ENCODE data around the gene PPP1R15A. TPM values are rescaled to one million over a fixed set of nuclear protein-coding genes. Genes with fewer than 3 reads are reported as not detected.
"Not testable (repeated sequence)": the region's sequence is repeated elsewhere in the genome, so short reads cannot be mapped to it uniquely, and the experiment has no call there.

Gene PPP1R15A
- total RNA-seq, 4 donors from 2014 or later: 53.9 to 70.0 (median 60.9) TPM

DNA sequence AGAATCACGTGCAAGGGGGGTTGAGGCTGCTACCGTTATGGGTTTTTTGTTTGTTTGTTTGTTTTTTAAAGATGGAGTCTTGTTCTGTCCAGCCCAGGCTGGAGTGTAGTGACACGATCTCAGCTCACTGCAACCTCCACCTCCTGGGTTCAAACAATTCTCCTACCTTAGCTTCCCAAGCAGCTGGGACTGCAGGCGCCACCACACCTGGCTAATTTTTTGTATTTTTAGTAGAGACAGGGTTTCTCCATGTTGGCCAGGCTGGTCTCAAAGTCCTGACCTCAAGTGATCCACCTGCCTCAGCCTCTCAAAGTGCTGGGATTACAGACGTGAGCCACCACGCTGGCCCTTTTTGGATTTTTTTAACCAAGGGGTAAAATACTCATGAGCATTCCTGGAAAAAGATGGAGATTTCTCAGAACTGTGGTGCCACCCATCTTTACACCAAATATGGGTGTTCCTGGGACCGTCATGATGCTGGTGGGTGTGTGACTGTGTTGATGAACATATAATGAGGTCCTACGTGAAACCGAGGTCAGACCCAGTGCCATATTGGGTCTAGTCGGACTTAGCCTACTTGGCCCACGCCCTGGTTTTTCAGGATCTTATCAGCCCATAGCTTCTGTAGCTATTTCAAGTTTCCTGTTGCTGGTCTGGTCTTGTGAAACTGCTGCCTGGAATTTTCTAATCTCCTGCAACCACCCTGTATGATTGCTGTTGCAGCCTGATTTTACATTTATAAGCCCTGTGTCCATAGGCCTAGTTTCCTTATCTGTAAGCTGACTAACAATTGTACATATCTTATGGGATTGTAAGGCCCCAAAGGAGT lies 6.2 kb downstream of the PPP1R15A start:
- peaks cover 0 to 55% (median 20%) of the 10 kb centered on the region in 3 donors for H3K4me1 ChIP-seq
- TF ChIP-seq, protein P1, sequence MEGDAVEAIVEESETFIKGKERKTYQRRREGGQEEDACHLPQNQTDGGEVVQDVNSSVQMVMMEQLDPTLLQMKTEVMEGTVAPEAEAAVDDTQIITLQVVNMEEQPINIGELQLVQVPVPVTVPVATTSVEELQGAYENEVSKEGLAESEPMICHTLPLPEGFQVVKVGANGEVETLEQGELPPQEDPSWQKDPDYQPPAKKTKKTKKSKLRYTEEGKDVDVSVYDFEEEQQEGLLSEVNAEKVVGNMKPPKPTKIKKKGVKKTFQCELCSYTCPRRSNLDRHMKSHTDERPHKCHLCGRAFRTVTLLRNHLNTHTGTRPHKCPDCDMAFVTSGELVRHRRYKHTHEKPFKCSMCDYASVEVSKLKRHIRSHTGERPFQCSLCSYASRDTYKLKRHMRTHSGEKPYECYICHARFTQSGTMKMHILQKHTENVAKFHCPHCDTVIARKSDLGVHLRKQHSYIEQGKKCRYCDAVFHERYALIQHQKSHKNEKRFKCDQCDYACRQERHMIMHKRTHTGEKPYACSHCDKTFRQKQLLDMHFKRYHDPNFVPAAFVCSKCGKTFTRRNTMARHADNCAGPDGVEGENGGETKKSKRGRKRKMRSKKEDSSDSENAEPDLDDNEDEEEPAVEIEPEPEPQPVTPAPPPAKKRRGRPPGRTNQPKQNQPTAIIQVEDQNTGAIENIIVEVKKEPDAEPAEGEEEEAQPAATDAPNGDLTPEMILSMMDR (IDR thresholded peaks at IDR 0.05): no peak
- TF ChIP-seq POLR2AphosphoS5 (IDR thresholded peaks at IDR 0.05): peak; percentile 60
- peak; percentile 17 for ATAC-seq
- 58 to 61% methylated on average over 10 to 11 of the region's 11 CpGs for WGBS, 2 donors (ENCODE audit: low coverage in 1 of 2)
- no peaks in the 10 kb centered on the region for H3K27me3 ChIP-seq
- peaks cover 0 to 62% of the 10 kb centered on the region in 2 donors for H3K36me3 ChIP-seq
- H3K27ac ChIP-seq: peak overlapping the region in 3 of 4 donors; percentile 64 to 95 (median 64)
- H3K4me3 ChIP-seq: no peak overlapping the region
- no peaks in the 10 kb centered on the region for H3K9me3 ChIP-seq

DNA sequence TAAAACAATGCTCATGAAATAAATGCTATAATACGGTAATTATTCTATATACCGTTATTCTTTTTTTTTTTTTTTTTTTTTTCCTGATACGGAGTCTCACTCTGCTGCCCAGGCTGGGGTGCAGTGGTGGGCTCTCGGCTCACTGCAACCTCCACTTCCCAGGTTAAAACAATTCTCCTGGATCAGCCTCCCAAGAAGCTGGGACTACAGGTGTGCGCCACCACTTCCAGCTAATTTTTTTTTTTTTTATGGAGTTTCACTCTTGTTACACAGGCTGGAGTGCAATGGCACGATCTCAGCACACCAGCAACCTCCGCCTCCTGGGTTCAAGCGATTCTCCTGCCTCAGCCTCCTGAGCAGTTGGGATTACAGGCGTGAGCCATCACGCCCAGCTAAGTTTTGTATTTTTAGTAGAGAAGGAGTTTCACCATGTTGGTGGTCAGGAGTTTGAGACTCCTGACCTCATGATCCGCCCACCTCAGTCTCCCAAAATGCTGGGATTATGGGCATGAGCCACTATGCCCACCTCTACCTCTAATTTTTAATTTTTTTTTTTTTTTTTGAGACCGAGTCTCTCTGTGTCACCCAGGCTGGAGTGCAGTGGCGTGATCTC lies 6.9 kb downstream of the PPP1R15A start:
- Histone ChIP-seq H3K9me3 (no peaks in the 10 kb centered on the region), H3K36me3 (peaks cover 0 to 55% of the 10 kb centered on the region in 2 donors), H3K27me3 (no peaks in the 10 kb centered on the region), H3K27ac (peak overlapping the region in 2 of 4 donors; percentile 64), H3K4me1 (peaks cover 0 to 47% (median 15%) of the 10 kb centered on the region in 3 donors), H3K4me3 (no peak overlapping the region)
- ATAC-seq: no peak
- TF ChIP-seq, protein P1 (IDR thresholded peaks at IDR 0.05): no peak
- WGBS, 2 donors (ENCODE audit: low coverage in 1 of 2): 72 to 78% methylated on average over 4 to 8 of the region's 13 CpGs

DNA sequence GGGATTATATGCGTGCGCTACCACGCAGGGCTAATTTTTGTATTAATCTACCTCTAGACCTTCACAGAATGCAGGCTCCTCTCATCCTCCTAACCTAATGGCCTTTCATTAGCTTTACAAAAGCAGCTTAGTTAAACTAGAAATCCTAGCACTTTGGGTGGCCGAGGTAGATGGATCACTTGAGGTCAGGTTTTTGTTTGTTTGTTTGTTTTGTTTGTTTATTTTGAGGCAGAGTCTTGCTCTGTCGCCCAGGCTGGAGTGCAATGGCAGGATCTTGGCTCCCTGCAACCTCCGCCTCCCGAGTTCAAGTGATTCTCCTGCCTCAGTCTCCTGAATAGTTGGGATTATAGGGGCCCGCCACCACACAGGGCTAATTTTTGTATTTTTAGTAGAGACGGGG lies 7.5 kb downstream of the PPP1R15A start:
- WGBS, 2 donors (ENCODE audit: low coverage in 1 of 2): 86 to 100% methylated on average over 6 to 9 of the region's 9 CpGs
- Histone ChIP-seq H3K4me1 (peaks cover 0 to 42% (median 14%) of the 10 kb centered on the region in 3 donors), H3K36me3 (peaks cover 0 to 49% of the 10 kb centered on the region in 2 donors), H3K27ac (peak overlapping the region in 2 of 4 donors; percentile 35 to 64)
- not testable (repeated sequence) for ATAC-seq, H3K9me3 ChIP-seq, H3K27me3 ChIP-seq, H3K4me3 ChIP-seq

DNA sequence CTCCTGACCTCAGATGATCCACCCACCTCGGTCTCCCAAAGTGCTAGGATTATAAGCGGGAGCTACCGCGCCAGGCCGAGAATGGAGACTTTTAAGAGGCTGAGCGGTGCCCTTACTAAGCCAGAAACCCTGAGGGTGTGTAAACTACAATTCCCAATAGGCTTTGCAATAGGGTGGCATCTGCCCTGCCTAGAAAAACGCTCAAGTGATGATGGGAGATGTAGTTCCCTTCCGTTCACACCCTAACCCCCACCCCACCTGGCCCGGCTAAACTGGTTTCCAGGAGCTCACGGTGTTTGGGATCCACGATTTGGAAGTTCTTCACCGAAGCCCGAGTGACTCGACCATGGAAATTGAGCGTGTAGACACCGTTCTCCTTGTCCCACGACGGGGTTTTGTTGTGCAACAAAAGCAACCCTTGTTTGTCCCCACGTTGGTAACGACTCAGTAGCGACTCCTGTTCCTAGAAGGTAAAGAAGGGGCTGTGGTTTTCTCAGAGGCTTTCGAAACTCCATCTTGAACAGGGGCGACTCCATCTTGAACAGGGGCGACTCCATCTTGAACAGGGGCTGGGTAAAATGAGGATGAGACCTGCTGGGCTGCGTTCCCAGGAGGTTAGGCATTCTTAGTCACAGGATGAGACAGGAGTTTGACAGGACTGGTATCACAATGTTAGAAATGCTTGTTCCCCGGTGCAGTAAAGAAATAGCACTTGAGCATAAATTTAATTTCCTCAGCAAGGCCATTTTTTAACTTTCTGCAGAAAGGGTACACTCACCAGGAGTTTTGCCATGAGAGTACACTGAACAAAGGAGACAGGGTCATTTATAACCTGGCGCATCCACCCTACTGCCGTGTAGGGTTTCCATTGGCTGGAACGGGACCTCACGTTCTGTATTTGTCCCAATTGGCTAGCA lies 9.8 kb downstream of the PPP1R15A start:
- peak; percentile 35 for ATAC-seq
- Histone ChIP-seq H3K4me3 (no peak overlapping the region), H3K27ac (peak overlapping the region in 2 of 4 donors; percentile 15 to 43), H3K36me3 (peaks cover 0 to 26% of the 10 kb centered on the region in 2 donors), H3K27me3 (no peaks in the 10 kb centered on the region), H3K9me3 (no peaks in the 10 kb centered on the region), H3K4me1 (peaks cover 0 to 19% (median 0%) of the 10 kb centered on the region in 3 donors)
- no peak for TF ChIP-seq POLR2AphosphoS5 (IDR thresholded peaks at IDR 0.05)
- no peak for TF ChIP-seq POLR2A (IDR thresholded peaks at IDR 0.05)
- no peak for TF ChIP-seq EP300 (IDR thresholded peaks at IDR 0.05)
- TF ChIP-seq, protein P1 (IDR thresholded peaks at IDR 0.05): no peak
- WGBS, 2 donors (ENCODE audit: low coverage in 1 of 2): 83 to 84% methylated on average over 13 to 16 of the region's 30 CpGs

DNA sequence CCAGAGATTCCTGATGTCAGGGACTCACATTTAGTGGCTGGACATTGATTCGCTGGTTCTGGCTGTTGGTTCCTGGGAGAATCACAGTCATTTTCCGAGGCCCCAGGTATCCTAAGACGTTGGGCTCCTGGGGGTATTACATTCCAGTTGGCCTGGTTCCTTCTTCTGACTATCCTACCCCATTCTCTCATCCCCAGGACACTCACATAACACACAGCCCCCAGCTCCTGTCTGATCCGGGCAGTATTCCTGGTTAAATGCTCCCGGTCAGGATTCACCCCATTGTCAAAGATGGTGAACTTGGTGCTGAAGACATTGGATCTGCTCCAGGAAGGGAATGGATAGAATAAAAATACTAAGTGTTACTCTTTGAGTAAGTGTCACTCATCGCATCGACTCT lies 11.5 kb downstream of the PPP1R15A start:
- H3K4me1 ChIP-seq: peaks cover 0 to 1% (median 0%) of the 10 kb centered on the region in 3 donors
- no peak for TF ChIP-seq POLR2A (IDR thresholded peaks at IDR 0.05)
- TF ChIP-seq, protein P1 (IDR thresholded peaks at IDR 0.05): no peak
- no peak for TF ChIP-seq EP300 (IDR thresholded peaks at IDR 0.05)
- TF ChIP-seq POLR2AphosphoS5 (IDR thresholded peaks at IDR 0.05): no peak
- no peak for ATAC-seq
- no peak overlapping the region for H3K27ac ChIP-seq
- H3K4me3 ChIP-seq: no peak overlapping the region
- WGBS, 2 donors (ENCODE audit: low coverage in 1 of 2): 93 to 95% methylated on average over 5 to 7 of the region's 7 CpGs
- no peaks in the 10 kb centered on the region for H3K27me3 ChIP-seq
- H3K36me3 ChIP-seq: peaks cover 0 to 9% of the 10 kb centered on the region in 2 donors
- no peaks in the 10 kb centered on the region for H3K9me3 ChIP-seq

All from gastroesophageal sphincter (tissue), 4 donors.